Psoas muscle (tissue), 8 donors: Measurements from ENCODE around the gene MAGI2. TPM values are rescaled to one million over a fixed set of nuclear protein-coding genes. Genes with fewer than 3 reads are reported as not detected.

ENCODE experiments used
- ATAC-seq, 4 donors: fragments of 200-7000 bp; cut with Tn5 transposase; one replicate each; pipeline ENCODE4 v1.9.1; 2020; ENCODE audit warnings: moderate library complexity in 3 of 4, mild to moderate bottlenecking in 2 of 4
- DNase-seq, 2 donors: peaks; one replicate each; pipeline ENCODE4 v3.0.0-alpha.2; 2020
- H3K27ac ChIP-seq: fragments of 200-600 bp; one replicate; pipeline ENCODE4 v1.8.0; 2022
- H3K27me3 ChIP-seq, 3 donors: fragments of 200-600 bp in 1 of 3; one replicate each; pipeline versions ENCODE4 v1.6.1 to v1.8.0; 2013 to 2022; ENCODE audit warnings: low read length in 2 of 3, mild to moderate bottlenecking in 2 of 3, moderate library complexity in 1 of 3; ENCODE audit not compliant: insufficient read depth in 3 of 3
- H3K36me3 ChIP-seq, 2 donors: fragments of 200-600 bp in 1 of 2; one replicate each; pipeline versions ENCODE4 v1.6.1 to v1.8.0; 2013 to 2022; ENCODE audit warnings: low read depth in 1 of 2, mild to moderate bottlenecking in 1 of 2, moderate library complexity in 1 of 2; ENCODE audit not compliant: insufficient read depth in 1 of 2
- H3K4me1 ChIP-seq: fragments of 200-600 bp; one replicate; pipeline ENCODE4 v1.8.0; 2022
- H3K4me3 ChIP-seq: fragments of 200-600 bp; one replicate; pipeline ENCODE4 v1.8.0; 2022; ENCODE audit warnings: mild to moderate bottlenecking
- H3K9me3 ChIP-seq: fragments of 200-600 bp; one replicate; pipeline ENCODE4 v1.8.0; 2022
- WGBS, 3 donors: extraction: QIAGEN DNeasy Blood & Tissue Kit; methylation state at CpG; one replicate each; pipeline versions ENCODE4 v1.1.6 to v1.1.7; 2013; 5-methylcytosine and 5-hydroxymethylcytosine counted together
- intact Hi-C, 2 donors: fragments of 100-400 bp; cut with DNase I; formaldehyde crosslinking; loops; one replicate each; pipeline versions ENCODE4 v1.11.0 to v1.14.2; 2022
- polyA plus RNA-seq, 3 donors: library from polyadenylated mRNA; stranded (reverse); fragments of 200-250 nt; gene quantifications; one replicate each; pipeline ENCODE4 v1.2.3, GENCODE V29; 2013
- total RNA-seq, 4 donors: library from RNA; stranded (reverse); fragmentation: NEBNext Ultra II Directional in 2 of 4; extraction: Animal tissue kit (Norgen Biotek cat#: 25700) in 2 of 4; gene quantifications; one replicate each; pipeline versions ENCODE4 v1.2.1 to v1.2.4, GENCODE V29; 2021 to 2023
- TF ChIP-seq, protein P1 (sequence below): fragments of 200-600 bp; IDR thresholded peaks from one replicate; pipeline ENCODE4 v1.8.0; 2022; ENCODE audit warnings: antibody characterized with exemption
- donor health status: healthy with polysubstance abuse.
- donor health status: DM: no; HTN: no; CAD: no; lungs with moderate emphysema.
- donor health status: Bipolar disorder and iron deficiency.
- donor health status: healthy.
- donor health status: DM: yes; HTN: yes; CAD: no.
- donor health status: DM: no; HTN: no; CAD: no.
- donor health status: DM: no; HTN: no; CAD: no.
- donor health status: DM: yes; HTN: yes; CAD: no.

The MAGI2 gene
- total and polyA plus RNA-seq, 7 donors: 0.46 to 2.5 (median 1.4) TPM

DNA sequence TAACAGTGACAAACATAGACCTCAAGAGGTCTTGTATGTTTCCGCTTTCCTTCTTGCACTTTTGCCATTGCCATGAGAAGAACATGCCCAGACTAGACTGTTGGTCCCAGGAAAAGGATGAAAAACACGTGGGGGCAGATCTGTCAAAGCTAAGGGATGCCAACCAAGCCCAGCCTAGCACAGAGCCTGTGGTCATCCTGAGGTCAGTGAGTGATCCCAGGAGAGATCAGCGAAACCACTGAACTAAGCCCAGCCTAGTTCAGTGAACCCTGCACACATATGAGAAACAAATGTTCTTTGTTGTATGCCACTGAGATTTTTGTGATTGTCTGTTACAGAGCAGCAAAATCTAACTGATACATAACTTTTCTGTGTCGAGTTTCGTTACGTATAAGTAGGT, 718.8 kb downstream of the MAGI2 start:
- no peaks in the 10 kb centered on the region for H3K27me3 ChIP-seq
- no peak overlapping the region for H3K4me3 ChIP-seq
- H3K9me3 ChIP-seq: no peaks in the 10 kb centered on the region
- no peak for DNase-seq
- ATAC-seq: no peak
- intact Hi-C loops: no loop called here
- no peaks in the 10 kb centered on the region for H3K36me3 ChIP-seq
- 83 to 89% (median 85%) methylated on average over 6 of the region's 6 CpGs for WGBS, 3 donors
- no peak overlapping the region for H3K27ac ChIP-seq
- H3K4me1 ChIP-seq: peaks cover 10% of the 10 kb centered on the region
- TF ChIP-seq, protein P1, sequence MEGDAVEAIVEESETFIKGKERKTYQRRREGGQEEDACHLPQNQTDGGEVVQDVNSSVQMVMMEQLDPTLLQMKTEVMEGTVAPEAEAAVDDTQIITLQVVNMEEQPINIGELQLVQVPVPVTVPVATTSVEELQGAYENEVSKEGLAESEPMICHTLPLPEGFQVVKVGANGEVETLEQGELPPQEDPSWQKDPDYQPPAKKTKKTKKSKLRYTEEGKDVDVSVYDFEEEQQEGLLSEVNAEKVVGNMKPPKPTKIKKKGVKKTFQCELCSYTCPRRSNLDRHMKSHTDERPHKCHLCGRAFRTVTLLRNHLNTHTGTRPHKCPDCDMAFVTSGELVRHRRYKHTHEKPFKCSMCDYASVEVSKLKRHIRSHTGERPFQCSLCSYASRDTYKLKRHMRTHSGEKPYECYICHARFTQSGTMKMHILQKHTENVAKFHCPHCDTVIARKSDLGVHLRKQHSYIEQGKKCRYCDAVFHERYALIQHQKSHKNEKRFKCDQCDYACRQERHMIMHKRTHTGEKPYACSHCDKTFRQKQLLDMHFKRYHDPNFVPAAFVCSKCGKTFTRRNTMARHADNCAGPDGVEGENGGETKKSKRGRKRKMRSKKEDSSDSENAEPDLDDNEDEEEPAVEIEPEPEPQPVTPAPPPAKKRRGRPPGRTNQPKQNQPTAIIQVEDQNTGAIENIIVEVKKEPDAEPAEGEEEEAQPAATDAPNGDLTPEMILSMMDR: no peak

DNA sequence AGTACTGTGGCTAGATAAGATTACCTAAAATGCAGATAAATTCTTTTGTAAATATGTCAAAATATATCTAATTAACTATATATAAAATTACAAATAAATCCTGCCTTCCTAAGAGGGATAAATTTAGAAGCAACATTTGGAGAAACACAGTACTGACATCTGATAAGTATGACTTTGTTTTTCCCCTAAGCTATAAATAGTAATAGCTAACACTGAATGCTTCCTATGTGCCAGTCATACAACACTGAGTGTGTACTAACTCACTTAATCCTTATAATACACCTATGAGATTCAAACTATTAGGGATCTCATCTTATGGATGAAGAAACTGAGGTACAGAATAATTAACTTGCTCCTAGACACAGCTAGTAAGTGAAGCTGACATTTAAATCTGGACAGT, 733.4 kb downstream of the MAGI2 start:
- TF ChIP-seq, protein P1: no peak
- intact Hi-C loops: no loop called here
- Histone ChIP-seq H3K4me3 (peak overlapping the region; percentile 17), H3K4me1 (peaks cover 28% of the 10 kb centered on the region), H3K36me3 (no peaks in the 10 kb centered on the region), H3K27me3 (no peaks in the 10 kb centered on the region), H3K27ac (peak overlapping the region; percentile 80), H3K9me3 (no peaks in the 10 kb centered on the region)
- ATAC-seq: peak; percentile 89 to 97 (median 94)
- no peak for DNase-seq

- Histone ChIP-seq H3K36me3 (no peaks in the 10 kb centered on the region), H3K9me3 (no peaks in the 10 kb centered on the region), H3K27ac (peak overlapping the region; percentile 80), H3K27me3 (no peaks in the 10 kb centered on the region), H3K4me1 (peaks cover 28% of the 10 kb centered on the region), H3K4me3 (no peak overlapping the region)
- intact Hi-C loops: loop anchor here in 1 of 2 donors (5.0 kb wide), 1 partner anchor 49 kb away; no protein-coding TSS in a partner anchor
- 35 to 54% (median 36%) methylated on average over 5 of the region's 5 CpGs for WGBS, 3 donors
- ATAC-seq (peak; percentile 66 to 81 (median 74)), DNase-seq (no peak)
- TF ChIP-seq, protein P1: no peak
These were observed 735.3 kb downstream of the MAGI2 start for GRCh38 chr7:78718212-78718611.

DNA sequence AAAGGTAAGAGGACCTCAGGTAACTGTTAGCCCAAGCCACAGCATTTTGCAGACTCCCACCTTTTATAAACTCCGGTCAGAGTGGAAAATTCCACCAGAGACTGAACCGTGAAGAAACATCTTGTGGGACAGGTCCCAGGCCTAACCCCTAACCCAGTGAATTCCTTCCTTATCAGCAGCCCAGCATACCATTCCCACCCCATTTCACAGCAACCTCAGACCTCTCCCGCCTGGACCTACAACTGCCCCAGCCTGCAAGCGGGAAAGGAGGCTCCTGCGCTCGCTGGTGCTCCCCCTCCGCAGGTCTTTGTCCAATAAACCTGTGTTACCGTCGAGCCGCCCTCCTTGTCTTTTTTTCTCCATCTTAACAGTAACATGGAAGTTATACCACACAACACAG, 736.6 kb downstream of the MAGI2 start:
- no peak for DNase-seq
- Histone ChIP-seq H3K4me3 (no peak overlapping the region), H3K9me3 (no peaks in the 10 kb centered on the region), H3K4me1 (peaks cover 28% of the 10 kb centered on the region), H3K27me3 (no peaks in the 10 kb centered on the region), H3K27ac (no peak overlapping the region), H3K36me3 (no peaks in the 10 kb centered on the region)
- ATAC-seq: no peak
- TF ChIP-seq, protein P1: no peak
- intact Hi-C loops: loop anchor here in 1 of 2 donors (5.0 kb wide), 1 partner anchor 50 kb away; no protein-coding TSS in a partner anchor
- 77 to 89% (median 79%) methylated on average over 10 of the region's 10 CpGs for whole genome bisulfite sequencing, 3 donors

GRCh38 chr7:78714356-78714755, 739.1 kb downstream of the MAGI2 start:
- DNase-seq (no peak), ATAC-seq (no peak)
- 70 to 71% (median 70%) methylated on average over 4 of the region's 4 CpGs for WGBS, 3 donors
- Histone ChIP-seq H3K36me3 (no peaks in the 10 kb centered on the region), H3K4me3 (no peak overlapping the region), H3K4me1 (peaks cover 7% of the 10 kb centered on the region), H3K27ac (no peak overlapping the region), H3K27me3 (no peaks in the 10 kb centered on the region), H3K9me3 (no peaks in the 10 kb centered on the region)
- TF ChIP-seq, protein P1: no peak
- intact Hi-C loops: no loop called here
